ENCODE data around the gene ARL17B. TPM values are rescaled to one million over a fixed set of nuclear protein-coding genes. Genes with fewer than 3 reads are reported as not detected.
"Not testable (repeated sequence)": the region's sequence is repeated elsewhere in the genome, so short reads cannot be mapped to it uniquely, and the experiment has no call there.

The ARL17B gene
- polyA plus RNA-seq, 3 donors, result 3.9 to 13.5 (median 5.0) TPM

GRCh38 chr17:46259845-46260661 lies 101.5 kb downstream of the ARL17B start:
- WGBS, 3 donors, result 3 to 14% (median 6%) methylated on average over 15 to 32 of the region's 62 CpGs
- H3K27ac ChIP-seq (ENCODE audit: low read depth, low read length), result not testable (repeated sequence)

DNA sequence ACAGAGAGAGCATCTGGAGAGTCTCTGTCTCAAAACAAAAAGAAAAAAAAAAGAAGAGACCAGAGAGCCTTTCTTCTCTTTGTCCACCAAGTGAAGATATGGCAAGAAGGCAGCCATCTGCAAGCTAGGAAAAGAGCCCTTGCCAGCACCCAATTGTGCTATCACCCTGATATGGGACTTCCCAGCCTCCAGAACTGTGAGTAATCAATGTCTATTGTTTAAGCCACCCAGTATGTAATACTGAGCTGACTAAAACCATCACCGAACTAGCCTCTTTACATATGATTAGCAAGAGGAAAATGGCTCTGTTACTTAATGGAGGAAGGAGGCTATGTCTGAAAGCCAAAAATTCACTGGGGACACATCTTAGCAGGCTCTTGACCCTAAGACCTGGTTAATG lies 105.2 kb downstream of the ARL17B start:
- WGBS, 3 donors, result 88 to 100% (median 93%) methylated on average over 1 of the region's 1 CpG
- not testable (repeated sequence) for H3K27ac ChIP-seq (ENCODE audit: low read depth, low read length)

DNA sequence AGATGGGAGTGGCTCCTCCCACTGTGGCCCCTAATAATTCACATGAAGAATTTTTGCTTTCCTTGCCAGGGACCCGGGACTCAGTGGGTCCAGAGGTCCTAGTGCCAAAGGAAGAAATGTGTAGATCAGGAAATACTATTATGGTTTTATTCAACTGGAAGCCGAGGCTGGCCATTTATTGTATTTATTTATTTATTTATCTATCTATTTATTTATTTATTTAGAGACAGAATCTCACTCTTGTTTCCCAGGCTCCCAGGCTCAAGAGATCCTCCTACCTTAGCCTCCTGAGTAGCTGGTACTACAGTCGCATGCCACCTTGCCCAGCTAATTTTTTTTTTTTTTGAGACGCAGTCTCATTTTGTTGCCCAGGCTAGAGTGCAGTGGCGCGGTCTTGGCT lies 107.4 kb downstream of the ARL17B start:
- WGBS, 3 donors, result 91 to 98% (median 96%) methylated on average over 3 to 5 of the region's 6 CpGs

DNA sequence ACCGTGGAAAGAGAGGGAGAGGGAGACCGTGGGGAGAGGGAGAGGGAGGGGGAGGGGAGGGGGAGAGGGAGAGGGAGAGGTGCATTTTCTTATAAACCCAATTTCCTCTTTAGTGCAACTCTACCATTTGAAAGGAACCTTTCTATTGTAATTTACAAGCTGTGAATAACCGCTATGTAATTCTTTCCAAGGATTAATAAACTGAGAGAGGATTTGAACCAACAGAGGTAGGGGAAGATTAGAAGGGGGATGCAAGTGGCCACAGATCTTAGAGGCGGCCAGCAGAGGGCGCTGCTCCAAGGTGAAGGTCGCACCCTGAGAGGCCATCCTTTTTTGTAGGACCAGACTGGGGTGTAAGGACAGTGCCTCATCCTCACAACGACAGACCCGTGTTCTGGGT lies 107.8 kb downstream of the ARL17B start:
- WGBS, 3 donors, result 23 to 25% (median 24%) methylated on average over 8 of the region's 8 CpGs
- not testable (repeated sequence) for H3K27ac ChIP-seq (ENCODE audit: low read depth, low read length)

More for the DNA sequence above, 107.4 kb downstream of the ARL17B start:
- not testable (repeated sequence) for H3K27ac ChIP-seq (ENCODE audit: low read depth, low read length)

GRCh38 chr17:46252804-46253203 lies 108.8 kb downstream of the ARL17B start:
- not testable (repeated sequence) for H3K27ac ChIP-seq (ENCODE audit: low read depth, low read length)
- WGBS, 3 donors, result 78 to 90% (median 89%) methylated on average over 9 to 22 of the region's 31 CpGs

- not testable (repeated sequence) for H3K27ac ChIP-seq (ENCODE audit: low read depth, low read length)
- 85 to 88% (median 87%) methylated on average over 3 of the region's 3 CpGs for WGBS, 3 donors
Measured at GRCh38 chr17:46249153-46249552, 112.4 kb downstream of the ARL17B start.

DNA sequence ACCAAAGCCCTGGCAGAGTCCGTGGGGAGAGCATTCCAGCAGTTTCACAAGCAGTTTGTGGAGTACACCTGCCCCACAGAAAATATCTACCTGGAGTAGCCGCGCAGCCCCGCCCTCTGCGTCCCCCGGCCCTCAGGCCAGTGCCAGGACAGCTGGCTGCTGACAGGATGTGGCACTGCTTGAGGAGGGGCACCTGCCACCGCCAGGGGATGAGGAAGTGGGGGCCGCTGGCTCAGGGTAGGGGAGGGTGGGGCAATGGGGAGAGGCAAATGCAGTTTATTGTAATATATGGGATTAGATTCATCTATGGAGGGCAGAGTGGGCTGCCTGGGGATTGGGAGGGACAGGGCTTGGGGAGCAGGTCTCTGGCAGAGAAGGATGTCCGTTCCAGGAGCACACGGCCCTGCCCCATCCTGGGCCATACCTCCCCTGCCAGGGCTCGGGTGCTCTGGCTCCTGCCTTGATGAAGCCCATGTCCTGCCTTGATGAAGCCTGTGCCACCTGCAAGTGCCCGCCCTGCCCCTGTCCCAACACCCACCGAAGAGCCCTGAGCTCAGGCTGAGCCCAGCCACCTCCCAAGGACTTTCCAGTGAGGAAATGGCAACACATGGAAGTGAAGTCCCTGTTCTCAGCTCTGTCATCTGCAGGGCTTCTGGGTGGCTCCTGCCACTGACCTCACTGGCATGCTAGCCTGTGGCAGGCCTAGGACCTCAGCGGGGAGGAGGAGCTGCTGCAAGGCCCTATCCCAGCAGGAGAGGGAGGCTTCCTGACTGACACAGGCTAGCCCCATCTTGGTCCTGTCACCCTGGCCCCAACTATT lies 116.4 kb downstream of the ARL17B start:
- WGBS, 3 donors, result 37 to 65% (median 52%) methylated on average over 2 to 8 of the region's 14 CpGs
- H3K27ac ChIP-seq (ENCODE audit: low read depth, low read length), result not testable (repeated sequence)

GRCh38 chr17:46244339-46244913 lies 117.1 kb downstream of the ARL17B start:
- 79 to 96% (median 92%) methylated on average over 9 to 12 of the region's 27 CpGs for WGBS, 3 donors
- H3K27ac ChIP-seq (ENCODE audit: low read depth, low read length), result not testable (repeated sequence)

DNA sequence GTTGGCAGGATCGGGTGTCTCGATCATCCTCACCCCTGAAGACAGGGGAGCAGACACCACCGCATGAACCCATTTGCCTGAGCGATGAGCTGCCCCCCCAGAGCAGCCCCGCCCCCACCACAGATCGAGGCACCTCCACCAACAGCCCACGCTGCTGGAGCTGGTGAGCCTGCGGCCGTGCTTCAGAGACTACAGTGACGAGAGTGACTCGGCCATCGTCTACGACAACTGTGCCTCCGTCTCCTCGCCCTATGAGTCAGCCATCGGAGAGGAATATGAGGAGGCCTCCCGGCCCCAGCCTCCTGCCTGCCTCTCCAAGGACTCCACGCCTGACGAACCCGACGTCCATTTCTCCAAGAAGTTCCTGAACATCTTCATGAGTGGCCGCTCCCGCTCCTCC lies 117.6 kb downstream of the ARL17B start:
- 87 to 97% (median 92%) methylated on average over 10 to 13 of the region's 23 CpGs for WGBS, 3 donors
- H3K27ac ChIP-seq (ENCODE audit: low read depth, low read length), result not testable (repeated sequence)

- H3K27ac ChIP-seq (ENCODE audit: low read depth, low read length), result not testable (repeated sequence)
- WGBS, 3 donors, result 13 to 34% (median 32%) methylated on average over 16 to 28 of the region's 38 CpGs
Measured at GRCh38 chr17:46243505-46243904, 118.1 kb downstream of the ARL17B start.

- H3K27ac ChIP-seq (ENCODE audit: low read depth, low read length), result not testable (repeated sequence)
- 66 to 86% (median 78%) methylated on average over 7 of the region's 8 CpGs for WGBS, 3 donors
Measured at GRCh38 chr17:46231359-46231758, 130.2 kb downstream of the ARL17B start.

DNA sequence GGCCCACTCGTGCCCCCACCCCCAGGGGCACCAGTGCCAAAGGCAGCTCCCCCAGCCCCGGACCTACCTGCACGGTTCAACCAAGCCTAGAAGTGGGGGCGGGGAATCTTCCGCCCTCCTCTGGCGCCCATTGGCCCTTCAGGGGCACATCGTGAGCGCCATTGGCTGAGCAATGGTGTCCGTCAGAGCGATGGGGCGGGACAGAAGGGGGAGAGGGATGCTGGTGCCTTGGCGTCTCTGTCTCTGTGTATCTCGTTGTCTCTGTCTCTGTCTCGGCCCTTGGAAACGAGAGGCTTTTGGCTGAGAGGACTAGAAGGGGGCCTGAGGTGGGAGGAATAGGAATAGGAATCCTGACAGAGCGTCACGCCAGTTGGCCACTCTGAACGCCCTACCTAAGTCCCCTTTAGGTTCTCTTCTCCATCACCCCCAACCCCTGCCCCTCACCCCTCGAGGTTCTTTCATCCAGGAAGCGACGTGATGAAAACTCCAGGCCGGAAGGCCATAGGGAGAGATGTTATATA lies 136.2 kb downstream of the ARL17B start:
- H3K27ac ChIP-seq (ENCODE audit: low read depth, low read length), result not testable (repeated sequence)
- whole genome bisulfite sequencing, 3 donors, result 0% methylated on average over 11 to 19 of the region's 22 CpGs

- 0 to 2% (median 0%) methylated on average over 2 to 50 of the region's 54 CpGs for WGBS, 3 donors
- not testable (repeated sequence) for H3K27ac ChIP-seq (ENCODE audit: low read depth, low read length)
Measured at GRCh38 chr17:46224864-46225263, 136.7 kb downstream of the ARL17B start.

Other genes with a start within 250 kb of the ARL17B start
- gene KANSL1, start 168.3 kb downstream of the ARL17B start, polyA plus RNA-seq, result 10 to 100 TPM; 11.4 to 15.2 (median 14.3) TPM
- gene LRRC37A, start 66.6 kb downstream of the ARL17B start, polyA plus RNA-seq, result under 1 TPM; 0.30 to 0.90 (median 0.51) TPM
- 1 to 10 TPM; 1.8 to 3.0 (median 1.9) TPM for gene LRRC37A2, start 150.7 kb upstream of the ARL17B start, polyA plus RNA-seq
- gene ARL17A, start 217.9 kb upstream of the ARL17B start, polyA plus RNA-seq, result 1 to 10 TPM; 2.0 to 2.7 (median 2.3) TPM
- 10 to 100 TPM; 13.5 to 14.7 (median 14.5) TPM for gene NSF, start 228.9 kb upstream of the ARL17B start, polyA plus RNA-seq

Data from adipose tissue (tissue), 3 donors.